Endodermal cell (in vitro differentiated cells): Measurements from ENCODE around the gene RAC3. TPM values are rescaled to one million over a fixed set of nuclear protein-coding genes. Genes with fewer than 3 reads are reported as not detected.

Experiments used
- DNase-seq: peaks from one replicate; pipeline ENCODE4 v3.0.0-alpha.2; 2017
- H3K27ac ChIP-seq: 2 replicates; pipeline ENCODE4 v1.5.1; 2013; ENCODE audit warnings: mild to moderate bottlenecking, low read depth, low read length, moderate library complexity
- H3K27me3 ChIP-seq: 2 replicates; pipeline ENCODE4 v1.6.1; 2013; ENCODE audit warnings: mild to moderate bottlenecking, low read length, moderate library complexity; ENCODE audit not compliant: insufficient read depth, control insufficient read depth, poor library complexity, severe bottlenecking
- H3K36me3 ChIP-seq: 2 replicates; pipeline ENCODE4 v1.7.0; 2013; ENCODE audit warnings: mild to moderate bottlenecking, low read length, moderate library complexity; ENCODE audit not compliant: control insufficient read depth, insufficient read depth
- H3K4me1 ChIP-seq: one replicate; pipeline ENCODE4 v1.7.0; 2013; ENCODE audit warnings: low read length; ENCODE audit not compliant: control insufficient read depth, insufficient read depth
- H3K4me3 ChIP-seq: 2 replicates; pipeline ENCODE4 v1.5.1; 2013; ENCODE audit warnings: mild to moderate bottlenecking, low read length, moderate library complexity
- H3K9ac ChIP-seq: 2 replicates; pipeline ENCODE4 v1.6.1; 2013; ENCODE audit warnings: mild to moderate bottlenecking, low read length, moderate library complexity; ENCODE audit not compliant: poor library complexity, severe bottlenecking; ENCODE audit errors: extremely low read depth
- H3K9me3 ChIP-seq: 2 replicates; pipeline ENCODE4 v1.6.1; 2013; ENCODE audit warnings: mild to moderate bottlenecking, low read length, moderate library complexity; ENCODE audit not compliant: control insufficient read depth
- H3K27ac Mint-ChIP-seq: 2 replicates; pipeline ENCODE4 v1.8.0; 2020; ENCODE audit warnings: mixed read lengths
- H3K27me3 Mint-ChIP-seq: 2 replicates; pipeline ENCODE4 v1.8.0; 2021; ENCODE audit warnings: mild to moderate bottlenecking, mixed read lengths; ENCODE audit not compliant: insufficient read depth
- H3K36me3 Mint-ChIP-seq: 2 replicates; pipeline ENCODE4 v1.8.0; 2020; ENCODE audit warnings: low read depth, mixed read lengths
- H3K4me1 Mint-ChIP-seq: 2 replicates; pipeline ENCODE4 v1.8.0; 2020; ENCODE audit warnings: mixed read lengths
- H3K4me3 Mint-ChIP-seq: 2 replicates; pipeline ENCODE4 v1.8.0; 2020; ENCODE audit warnings: mild to moderate bottlenecking, moderate library complexity, mixed read lengths
- H3K9me3 Mint-ChIP-seq: 2 replicates; pipeline ENCODE4 v1.8.0; 2020; ENCODE audit warnings: mild to moderate bottlenecking, mixed read lengths
- CTCF ChIP-seq: fragments of 200-600 bp; sonication (generic); conservative IDR thresholded peaks from 2 replicates; pipeline ENCODE4 v1.5.0; 2021; ENCODE audit warnings: antibody characterized with exemption, mild to moderate bottlenecking
- WGBS, 2 experiments: methylation state at CpG; one replicate each; pipeline versions ENCODE4 v1.1.5 to v1.1.7; 2013; ENCODE audit warnings: missing lambda C conversion rate in 2 of 2, mixed read lengths in 1 of 2; ENCODE audit not compliant: insufficient coverage in 1 of 2, insufficient read length in 1 of 2; 5-methylcytosine and 5-hydroxymethylcytosine counted together
- total RNA-seq, 2 donors: library from RNA; stranded (reverse); fragmentation: NEBNext Ultra II Directional in 1 of 2; extraction: Animal tissue kit (Norgen Biotek cat#: 25700) in 1 of 2; gene quantifications; 2 replicates in 1 of 2; 3 replicates in 1 of 2; pipeline ENCODE4 v1.2.1, GENCODE V29; 2021

RAC3 gene
- total RNA-seq, 2 donors from 2014 or later, result 45.7 to 53.9 TPM

- peaks cover 13% of the 10 kb centered on the region for H3K36me3 Mint-ChIP-seq
- no peak overlapping the region for H3K27ac Mint-ChIP-seq
- H3K4me1 ChIP-seq, result no peaks in the 10 kb centered on the region
- no peak for TF ChIP-seq CTCF
- no peaks in the 10 kb centered on the region for H3K27me3 ChIP-seq
- no peak for DNase-seq
- no peaks in the 10 kb centered on the region for H3K27me3 Mint-ChIP-seq
- H3K9me3 Mint-ChIP-seq, result no peaks in the 10 kb centered on the region
- no peak overlapping the region for H3K9ac ChIP-seq
- H3K36me3 ChIP-seq, result peaks cover 39% of the 10 kb centered on the region
- peaks cover 4% of the 10 kb centered on the region for H3K4me1 Mint-ChIP-seq
- no peak overlapping the region for H3K27ac ChIP-seq
- H3K4me3 ChIP-seq, result no peak overlapping the region
- no peak overlapping the region for H3K4me3 Mint-ChIP-seq
- H3K9me3 ChIP-seq, result no peaks in the 10 kb centered on the region
- 91 to 94% methylated on average over 18 to 26 of the region's 26 CpGs for WGBS, 2 experiments
Measured at GRCh38 chr17:82055023-82055964, 23.8 kb downstream of the RAC3 start.

DNA sequence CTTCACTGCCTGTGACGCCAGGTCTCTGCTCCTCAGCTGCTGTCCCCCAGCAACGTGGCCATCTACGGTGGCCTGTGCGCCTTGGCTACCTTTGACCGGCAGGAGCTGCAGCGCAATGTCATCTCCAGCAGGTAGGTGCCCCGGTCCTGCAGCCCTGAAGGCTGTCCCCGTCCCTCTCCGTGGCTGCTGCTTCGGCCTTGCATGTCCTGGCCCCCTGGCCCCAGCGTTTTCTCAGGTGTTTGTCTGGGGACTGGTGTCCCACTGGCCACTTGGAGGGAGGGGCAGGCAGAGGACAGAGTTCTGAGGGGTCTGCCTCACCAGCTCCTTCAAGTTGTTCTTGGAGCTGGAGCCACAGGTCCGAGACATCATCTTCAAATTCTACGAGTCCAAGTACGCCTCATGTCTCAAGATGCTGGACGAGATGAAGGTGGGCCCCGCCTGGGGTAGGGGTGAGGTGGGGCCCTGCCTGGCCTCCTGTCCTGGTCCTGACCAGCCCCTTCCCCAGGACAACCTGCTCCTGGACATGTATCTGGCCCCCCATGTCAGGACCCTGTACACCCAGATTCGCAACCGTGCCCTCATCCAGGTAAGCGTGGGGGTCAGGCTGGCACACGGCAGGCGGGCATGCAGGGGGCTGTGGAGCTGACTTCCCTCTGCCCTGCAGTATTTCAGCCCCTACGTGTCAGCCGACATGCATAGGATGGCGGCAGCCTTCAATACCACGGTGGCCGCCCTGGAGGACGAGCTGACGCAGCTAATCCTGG lies 24.7 kb downstream of the RAC3 start:
- Histone ChIP-seq H3K4me3 (no peak overlapping the region), H3K27me3 (no peaks in the 10 kb centered on the region), H3K27ac (no peak overlapping the region), H3K9me3 (no peaks in the 10 kb centered on the region), H3K36me3 (peaks cover 39% of the 10 kb centered on the region), H3K9ac (no peak overlapping the region), H3K4me1 (no peaks in the 10 kb centered on the region)
- no peak for TF ChIP-seq CTCF
- Mint-ChIP-seq H3K4me3 (no peak overlapping the region), H3K27ac (no peak overlapping the region), H3K27me3 (no peaks in the 10 kb centered on the region), H3K4me1 (no peaks in the 10 kb centered on the region), H3K36me3 (peaks cover 14% of the 10 kb centered on the region), H3K9me3 (no peaks in the 10 kb centered on the region)
- DNase-seq, result no peak
- 95 to 98% methylated on average over 24 to 28 of the region's 28 CpGs for WGBS, 2 experiments

- Mint-ChIP-seq H3K4me1 (no peaks in the 10 kb centered on the region), H3K4me3 (no peak overlapping the region), H3K36me3 (peaks cover 14% of the 10 kb centered on the region), H3K27me3 (no peaks in the 10 kb centered on the region), H3K9me3 (no peaks in the 10 kb centered on the region), H3K27ac (no peak overlapping the region)
- Histone ChIP-seq H3K4me1 (no peaks in the 10 kb centered on the region), H3K9me3 (no peaks in the 10 kb centered on the region), H3K9ac (no peak overlapping the region), H3K4me3 (no peak overlapping the region), H3K36me3 (peaks cover 43% of the 10 kb centered on the region), H3K27ac (no peak overlapping the region), H3K27me3 (no peaks in the 10 kb centered on the region)
- TF ChIP-seq CTCF, result no peak
- WGBS, 2 experiments, result 94 to 98% methylated on average over 20 to 29 of the region's 29 CpGs
- no peak for DNase-seq
Measured at GRCh38 chr17:82056729-82057621, 25.5 kb downstream of the RAC3 start.
